ENCODE data around the gene USP24.

The USP24 gene

DNA sequence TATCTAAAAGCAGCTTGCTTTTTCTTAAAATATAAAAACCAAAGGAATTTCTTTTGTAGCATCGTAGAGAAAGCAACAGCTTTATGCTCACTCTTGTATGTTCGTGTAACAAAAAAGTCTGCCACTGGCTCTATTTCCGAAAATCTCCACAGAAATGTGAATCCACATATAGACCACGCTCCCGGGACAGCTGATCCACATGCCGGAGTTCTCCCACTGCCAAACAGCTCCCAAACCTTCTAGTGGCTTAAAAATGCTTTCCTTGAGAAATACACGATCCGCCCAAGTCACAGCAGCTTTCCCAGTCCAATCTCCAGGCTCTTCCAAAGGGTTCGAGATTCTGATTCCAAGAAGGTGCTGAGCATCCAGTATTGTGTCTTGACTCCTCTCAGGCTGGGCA is 146.5 kb downstream of the USP24 start:
- no peak overlapping the region for H2AFZ ChIP-seq (ENCODE audit: low read length)
- no peaks in the 10 kb centered on the region for H3K4me1 ChIP-seq (ENCODE audit: insufficient read depth, low read length, poor library complexity, severe bottlenecking)
- H3K36me3 ChIP-seq (ENCODE audit: insufficient read depth, low read length), result peaks cover 68% of the 10 kb centered on the region
- H4K20me1 ChIP-seq (ENCODE audit: insufficient read depth, low read length, poor library complexity, severe bottlenecking), result no peaks in the 10 kb centered on the region
- H3K9ac ChIP-seq (ENCODE audit: low read depth, low read length, poor library complexity, severe bottlenecking), result no peak overlapping the region
- H3K9me3 ChIP-seq (ENCODE audit: insufficient read depth, low read depth, low read length), result no peaks in the 10 kb centered on the region
- no peaks in the 10 kb centered on the region for H3K79me2 ChIP-seq (ENCODE audit: insufficient read depth, low read length)
- no peaks in the 10 kb centered on the region for H3K27me3 ChIP-seq (ENCODE audit: insufficient read depth, low read length, poor library complexity, severe bottlenecking)
- no peaks in the 10 kb centered on the region for H3F3A ChIP-seq (ENCODE audit: low read depth)
- TF ChIP-seq, protein P1, sequence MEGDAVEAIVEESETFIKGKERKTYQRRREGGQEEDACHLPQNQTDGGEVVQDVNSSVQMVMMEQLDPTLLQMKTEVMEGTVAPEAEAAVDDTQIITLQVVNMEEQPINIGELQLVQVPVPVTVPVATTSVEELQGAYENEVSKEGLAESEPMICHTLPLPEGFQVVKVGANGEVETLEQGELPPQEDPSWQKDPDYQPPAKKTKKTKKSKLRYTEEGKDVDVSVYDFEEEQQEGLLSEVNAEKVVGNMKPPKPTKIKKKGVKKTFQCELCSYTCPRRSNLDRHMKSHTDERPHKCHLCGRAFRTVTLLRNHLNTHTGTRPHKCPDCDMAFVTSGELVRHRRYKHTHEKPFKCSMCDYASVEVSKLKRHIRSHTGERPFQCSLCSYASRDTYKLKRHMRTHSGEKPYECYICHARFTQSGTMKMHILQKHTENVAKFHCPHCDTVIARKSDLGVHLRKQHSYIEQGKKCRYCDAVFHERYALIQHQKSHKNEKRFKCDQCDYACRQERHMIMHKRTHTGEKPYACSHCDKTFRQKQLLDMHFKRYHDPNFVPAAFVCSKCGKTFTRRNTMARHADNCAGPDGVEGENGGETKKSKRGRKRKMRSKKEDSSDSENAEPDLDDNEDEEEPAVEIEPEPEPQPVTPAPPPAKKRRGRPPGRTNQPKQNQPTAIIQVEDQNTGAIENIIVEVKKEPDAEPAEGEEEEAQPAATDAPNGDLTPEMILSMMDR (conservative IDR thresholded peaks at IDR 0.05; ENCODE audit: low read length), result no peak
- no peak for TF ChIP-seq EZH2phosphoT487 (IDR thresholded peaks at IDR 0.05; ENCODE audit: borderline replicate concordance)
- no peaks in the 10 kb centered on the region for H3K9me2 ChIP-seq (replicated peaks; ENCODE audit: low read depth, low read length)
- no peak overlapping the region for H3K4me2 ChIP-seq (ENCODE audit: low read depth, low read length, poor library complexity, severe bottlenecking)
- H3K4me3 ChIP-seq (ENCODE audit: low read length, poor library complexity, severe bottlenecking), result no peak overlapping the region

DNA sequence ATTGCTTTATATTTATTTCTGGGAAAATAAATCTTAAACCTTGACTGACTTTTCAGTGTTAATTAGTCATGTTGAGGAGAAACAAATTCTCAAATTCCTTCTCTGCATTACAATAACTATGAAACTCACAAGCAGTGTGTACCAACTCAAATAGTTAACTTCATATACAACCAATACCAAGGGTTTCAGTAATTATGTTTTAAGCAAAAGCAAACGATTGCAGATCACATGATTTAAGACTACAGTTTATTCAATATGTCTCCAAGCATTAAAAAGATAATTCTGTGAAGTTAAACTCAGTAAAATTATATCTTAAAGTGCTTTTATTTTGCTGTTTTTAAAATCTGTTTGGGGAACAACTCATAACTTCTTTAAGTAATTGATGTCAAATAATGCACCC is 147.2 kb downstream of the USP24 start:
- no peak overlapping the region for H3K9ac ChIP-seq (ENCODE audit: low read depth, low read length, poor library complexity, severe bottlenecking)
- TF ChIP-seq EZH2phosphoT487 (IDR thresholded peaks at IDR 0.05; ENCODE audit: borderline replicate concordance), result no peak
- TF ChIP-seq, protein P1 (conservative IDR thresholded peaks at IDR 0.05; ENCODE audit: low read length), result no peak
- no peaks in the 10 kb centered on the region for H3K9me3 ChIP-seq (ENCODE audit: insufficient read depth, low read depth, low read length)
- no peaks in the 10 kb centered on the region for H3K27me3 ChIP-seq (ENCODE audit: insufficient read depth, low read length, poor library complexity, severe bottlenecking)
- no peaks in the 10 kb centered on the region for H3K79me2 ChIP-seq (ENCODE audit: insufficient read depth, low read length)
- H4K20me1 ChIP-seq (ENCODE audit: insufficient read depth, low read length, poor library complexity, severe bottlenecking), result no peaks in the 10 kb centered on the region
- H3K4me1 ChIP-seq (ENCODE audit: insufficient read depth, low read length, poor library complexity, severe bottlenecking), result no peaks in the 10 kb centered on the region
- H2AFZ ChIP-seq (ENCODE audit: low read length), result no peak overlapping the region
- H3K9me2 ChIP-seq (replicated peaks; ENCODE audit: low read depth, low read length), result no peaks in the 10 kb centered on the region
- peaks cover 61% of the 10 kb centered on the region for H3K36me3 ChIP-seq (ENCODE audit: insufficient read depth, low read length)
- no peak overlapping the region for H3K4me2 ChIP-seq (ENCODE audit: low read depth, low read length, poor library complexity, severe bottlenecking)
- no peak overlapping the region for H3K4me3 ChIP-seq (ENCODE audit: low read length, poor library complexity, severe bottlenecking)
- H3F3A ChIP-seq (ENCODE audit: low read depth), result no peaks in the 10 kb centered on the region

DNA sequence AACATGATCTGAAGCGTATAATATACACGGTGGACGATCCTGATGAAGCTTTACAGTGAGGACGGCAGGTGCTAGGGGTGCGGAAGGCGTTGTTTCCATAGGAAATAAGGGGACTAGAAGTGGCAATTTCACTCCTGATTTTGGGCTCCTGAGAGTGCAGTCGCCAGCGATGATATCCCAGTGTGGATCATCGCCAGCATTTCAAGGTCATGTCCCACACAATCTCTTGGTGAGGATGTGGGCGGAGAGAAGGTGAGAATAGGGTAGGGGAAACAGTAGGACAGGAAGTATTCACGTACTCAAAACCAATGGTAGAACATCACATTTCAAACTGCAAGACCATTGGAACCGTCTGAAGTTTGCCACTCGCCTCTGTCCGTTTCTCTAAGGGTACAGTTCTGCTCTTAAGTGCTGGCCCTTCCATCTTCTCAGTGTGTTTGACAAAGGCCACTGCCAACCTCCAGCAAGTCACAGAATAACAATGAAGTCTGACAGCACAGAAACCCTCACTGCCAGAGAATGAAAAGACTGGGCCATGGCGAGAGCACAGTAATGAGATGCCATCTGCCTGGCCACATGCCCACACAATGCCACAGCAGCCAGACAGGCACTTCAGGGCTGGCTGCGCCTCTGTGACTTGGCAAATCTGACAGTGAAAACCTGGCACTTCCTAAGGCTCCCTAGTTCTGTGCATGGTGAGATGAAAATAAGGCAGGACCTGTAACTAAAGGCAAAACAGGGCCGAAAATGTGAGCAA is 148.0 kb downstream of the USP24 start:
- Histone ChIP-seq H3F3A (ENCODE audit: low read depth) (no peaks in the 10 kb centered on the region), H3K36me3 (ENCODE audit: insufficient read depth, low read length) (peaks cover 54% of the 10 kb centered on the region; the same call in 1 of the 2 replicates)
- TF ChIP-seq EZH2phosphoT487 (IDR thresholded peaks at IDR 0.05; ENCODE audit: borderline replicate concordance), result no peak
- TF ChIP-seq, protein P1 (conservative IDR thresholded peaks at IDR 0.05; ENCODE audit: low read length), result no peak

More for the DNA sequence above, 148.0 kb downstream of the USP24 start:
- H3K4me2 ChIP-seq (ENCODE audit: low read depth, low read length, poor library complexity, severe bottlenecking), result no peak overlapping the region
- H3K9ac ChIP-seq (ENCODE audit: low read depth, low read length, poor library complexity, severe bottlenecking), result no peak overlapping the region
- H4K20me1 ChIP-seq (ENCODE audit: insufficient read depth, low read length, poor library complexity, severe bottlenecking), result no peaks in the 10 kb centered on the region
- H3K4me1 ChIP-seq (ENCODE audit: insufficient read depth, low read length, poor library complexity, severe bottlenecking), result no peaks in the 10 kb centered on the region
- no peaks in the 10 kb centered on the region for H3K9me2 ChIP-seq (replicated peaks; ENCODE audit: low read depth, low read length)
- H3K9me3 ChIP-seq (ENCODE audit: insufficient read depth, low read depth, low read length), result no peaks in the 10 kb centered on the region
- H2AFZ ChIP-seq (ENCODE audit: low read length), result no peak overlapping the region
- H3K79me2 ChIP-seq (ENCODE audit: insufficient read depth, low read length), result no peaks in the 10 kb centered on the region
- no peak overlapping the region for H3K4me3 ChIP-seq (ENCODE audit: low read length, poor library complexity, severe bottlenecking)
- no peaks in the 10 kb centered on the region for H3K27me3 ChIP-seq (ENCODE audit: insufficient read depth, low read length, poor library complexity, severe bottlenecking)
